KG1 (cell line): Measurements from ENCODE around the gene SBF1.
"Not testable (repeated sequence)": the region's sequence is repeated elsewhere in the genome, so short reads cannot be mapped to it uniquely, and the experiment has no call there.

Experiments used
- DNase-seq: peaks from one replicate; lab custom pipeline; 2025; lab: John Stamatoyannopoulos, UW

SBF1 gene

GRCh38 chr22:50399751-50400331 lies 75.0 kb downstream of the SBF1 start:
- no peak for DNase-seq

GRCh38 chr22:50398831-50399648 lies 75.8 kb downstream of the SBF1 start:
- no peak for DNase-seq

- not testable (repeated sequence) for DNase-seq
Observed at GRCh38 chr22:50397371-50398060, 77.3 kb downstream of the SBF1 start.

- no peak for DNase-seq
Observed at GRCh38 chr22:50396751-50397370, 78.0 kb downstream of the SBF1 start.
